Peyer's patch (tissue), 4 donors: Measurements from ENCODE around the gene TIMM8B. TPM values are rescaled to one million over a fixed set of nuclear protein-coding genes. Genes with fewer than 3 reads are reported as not detected.

Source experiments
- DNase-seq, 3 donors: peaks; one replicate each; pipeline ENCODE4 v3.0.0-alpha.2; 2017 to 2019
- H3K27ac ChIP-seq, 4 donors: fragments of 200-600 bp; sonication (generic); one replicate each; pipeline ENCODE4 v1.5.1; 2016 to 2019
- H3K27me3 ChIP-seq, 2 donors: fragments of 200-600 bp; sonication (generic); one replicate each; pipeline ENCODE4 v1.5.1; 2019
- H3K36me3 ChIP-seq, 3 donors: fragments of 200-600 bp; sonication (generic); one replicate each; pipeline ENCODE4 v1.5.1; 2016 to 2019
- H3K4me1 ChIP-seq, 4 donors: fragments of 200-600 bp; sonication (generic); one replicate each; pipeline ENCODE4 v1.5.1; 2016 to 2019
- H3K4me3 ChIP-seq, 4 donors: fragments of 200-600 bp; sonication (generic); 1 replicate in 3 of 4; 2 replicates in 1 of 4; pipeline ENCODE4 v1.5.1; 2016 to 2019; ENCODE audit warnings: mild to moderate bottlenecking in 1 of 4
- H3K9me3 ChIP-seq, 4 donors: fragments of 200-600 bp; sonication (generic); one replicate each; pipeline ENCODE4 v1.5.1; 2016 to 2019; ENCODE audit warnings: mild to moderate bottlenecking in 1 of 4
- POLR2A ChIP-seq, 2 donors: fragments of 450-650 bp; IDR thresholded peaks; one replicate each; pipeline ENCODE4 v1.5.1; 2017; ENCODE audit warnings: antibody characterized with exemption in 2 of 2, mild to moderate bottlenecking in 2 of 2, moderate library complexity in 2 of 2
- total RNA-seq, 4 donors: library from RNA; depleted of rRNA; stranded (reverse); fragments of >200 nt; gene quantifications; one replicate each; pipeline ENCODE4 v1.1.0, GENCODE V29; 2016
- TF ChIP-seq, protein P1 (sequence below), 6 experiments: fragments of 450-650 bp in 4 of 6; fragments of 200-600 bp in 2 of 6; sonication (generic) in 1 of 6; IDR thresholded peaks; one replicate each; pipeline ENCODE4 v1.5.1; 2017 to 2019; ENCODE audit warnings: antibody characterized with exemption in 6 of 6, mild to moderate bottlenecking in 3 of 6, moderate library complexity in 1 of 6

Gene TIMM8B
- total RNA-seq, 4 donors from 2014 or later, result 27.8 to 33.3 (median 29.8) TPM

DNA sequence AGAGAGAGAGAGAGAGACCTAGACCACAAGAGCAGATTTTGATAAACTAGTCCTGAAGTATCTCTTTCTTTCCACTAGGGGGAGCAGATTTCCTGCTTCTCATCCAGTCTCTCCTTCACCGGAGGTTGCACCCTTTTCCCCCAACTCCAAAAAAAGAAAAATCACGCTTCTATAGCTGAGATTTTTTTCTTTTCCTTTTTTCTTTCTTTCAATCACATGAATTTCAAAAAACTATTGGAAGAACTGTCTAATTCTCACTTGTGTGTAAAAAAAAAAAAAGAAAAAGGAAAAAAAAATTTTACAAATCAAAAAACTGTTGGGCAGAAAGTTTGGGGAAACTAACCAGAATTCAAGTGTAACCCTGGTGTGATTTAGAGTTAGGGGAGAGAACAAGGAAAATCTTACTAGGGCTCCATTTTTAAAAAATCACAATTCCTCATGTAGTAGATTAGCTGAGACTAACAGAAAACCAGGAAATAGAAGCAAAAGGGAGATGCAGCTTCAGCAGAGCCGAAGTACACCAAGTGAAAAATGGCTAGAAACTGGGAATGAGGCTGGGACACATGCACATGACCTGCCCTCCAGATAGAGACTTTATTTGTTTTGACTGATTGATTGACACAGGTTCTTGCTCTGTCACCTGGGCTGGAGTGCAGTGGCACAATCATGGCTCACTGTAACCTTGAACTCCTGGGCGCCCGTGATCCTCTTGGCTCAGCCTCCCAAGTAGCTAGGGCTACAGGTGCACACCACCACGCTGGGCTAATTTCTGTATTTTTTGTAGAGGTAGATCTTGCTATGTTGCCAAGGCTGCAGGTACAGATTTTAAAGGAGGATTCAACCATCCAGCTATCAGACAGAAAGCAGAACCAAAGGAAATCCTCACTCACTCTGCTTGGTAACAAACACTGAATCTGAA is 27.2 kb upstream of the TIMM8B start:
- Histone ChIP-seq H3K4me3 (no peak overlapping the region), H3K27ac (no peak overlapping the region), H3K9me3 (no peaks in the 10 kb centered on the region), H3K36me3 (no peaks in the 10 kb centered on the region), H3K27me3 (no peaks in the 10 kb centered on the region), H3K4me1 (no peaks in the 10 kb centered on the region)
- no peak for TF ChIP-seq POLR2A (IDR thresholded peaks at IDR 0.05)
- TF ChIP-seq, protein P1, sequence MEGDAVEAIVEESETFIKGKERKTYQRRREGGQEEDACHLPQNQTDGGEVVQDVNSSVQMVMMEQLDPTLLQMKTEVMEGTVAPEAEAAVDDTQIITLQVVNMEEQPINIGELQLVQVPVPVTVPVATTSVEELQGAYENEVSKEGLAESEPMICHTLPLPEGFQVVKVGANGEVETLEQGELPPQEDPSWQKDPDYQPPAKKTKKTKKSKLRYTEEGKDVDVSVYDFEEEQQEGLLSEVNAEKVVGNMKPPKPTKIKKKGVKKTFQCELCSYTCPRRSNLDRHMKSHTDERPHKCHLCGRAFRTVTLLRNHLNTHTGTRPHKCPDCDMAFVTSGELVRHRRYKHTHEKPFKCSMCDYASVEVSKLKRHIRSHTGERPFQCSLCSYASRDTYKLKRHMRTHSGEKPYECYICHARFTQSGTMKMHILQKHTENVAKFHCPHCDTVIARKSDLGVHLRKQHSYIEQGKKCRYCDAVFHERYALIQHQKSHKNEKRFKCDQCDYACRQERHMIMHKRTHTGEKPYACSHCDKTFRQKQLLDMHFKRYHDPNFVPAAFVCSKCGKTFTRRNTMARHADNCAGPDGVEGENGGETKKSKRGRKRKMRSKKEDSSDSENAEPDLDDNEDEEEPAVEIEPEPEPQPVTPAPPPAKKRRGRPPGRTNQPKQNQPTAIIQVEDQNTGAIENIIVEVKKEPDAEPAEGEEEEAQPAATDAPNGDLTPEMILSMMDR (IDR thresholded peaks at IDR 0.05), result peak; percentile 13 to 73 (median 70)
- DNase-seq, result no peak

DNA sequence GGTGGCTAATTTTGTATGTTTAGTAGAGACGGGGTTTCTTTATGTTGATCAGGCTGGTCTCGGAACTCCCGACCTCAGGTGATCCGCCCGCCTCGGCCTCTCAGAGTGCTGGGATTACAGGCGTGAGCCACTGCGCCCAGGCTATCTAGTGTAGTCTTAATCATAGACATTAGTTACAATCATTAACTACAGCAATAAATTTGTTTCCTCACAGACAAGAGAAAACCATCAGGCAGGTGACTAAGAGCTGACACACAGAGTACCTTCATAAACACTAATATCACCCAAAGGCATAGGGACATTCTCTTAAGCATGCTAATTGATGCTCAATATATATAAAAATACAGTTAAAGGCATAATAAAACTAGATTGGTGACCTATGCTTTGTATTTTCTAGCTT is 19.5 kb upstream of the TIMM8B start:
- TF ChIP-seq POLR2A (IDR thresholded peaks at IDR 0.05), result no peak
- TF ChIP-seq, protein P1 (IDR thresholded peaks at IDR 0.05), result no peak
- Histone ChIP-seq H3K27me3 (no peaks in the 10 kb centered on the region), H3K27ac (no peak overlapping the region), H3K4me3 (no peak overlapping the region), H3K4me1 (no peaks in the 10 kb centered on the region), H3K36me3 (no peaks in the 10 kb centered on the region), H3K9me3 (no peaks in the 10 kb centered on the region)
- no peak for DNase-seq

GRCh38 chr11:112103446-112103845 is 16.9 kb upstream of the TIMM8B start:
- no peaks in the 10 kb centered on the region for H3K4me1 ChIP-seq
- TF ChIP-seq, protein P1 (IDR thresholded peaks at IDR 0.05), result no peak
- no peak for TF ChIP-seq POLR2A (IDR thresholded peaks at IDR 0.05)
- DNase-seq, result no peak
- H3K9me3 ChIP-seq, result no peaks in the 10 kb centered on the region
- no peak overlapping the region for H3K4me3 ChIP-seq
- H3K27ac ChIP-seq, result no peak overlapping the region
- H3K36me3 ChIP-seq, result no peaks in the 10 kb centered on the region
- H3K27me3 ChIP-seq, result no peaks in the 10 kb centered on the region

GRCh38 chr11:112100462-112100861 is 13.9 kb upstream of the TIMM8B start:
- Histone ChIP-seq H3K4me3 (no peak overlapping the region), H3K9me3 (no peaks in the 10 kb centered on the region), H3K27ac (no peak overlapping the region), H3K27me3 (no peaks in the 10 kb centered on the region), H3K4me1 (no peaks in the 10 kb centered on the region), H3K36me3 (peaks cover 0 to 9% (median 0%) of the 10 kb centered on the region in 3 donors)
- TF ChIP-seq POLR2A (IDR thresholded peaks at IDR 0.05), result no peak
- TF ChIP-seq, protein P1 (IDR thresholded peaks at IDR 0.05), result no peak
- no peak for DNase-seq

GRCh38 chr11:112097734-112098528 is 11.4 kb upstream of the TIMM8B start:
- Histone ChIP-seq H3K36me3 (peaks cover 0 to 34% (median 0%) of the 10 kb centered on the region in 3 donors), H3K4me3 (no peak overlapping the region), H3K4me1 (no peaks in the 10 kb centered on the region), H3K27ac (no peak overlapping the region), H3K27me3 (no peaks in the 10 kb centered on the region), H3K9me3 (no peaks in the 10 kb centered on the region)
- no peak for DNase-seq
- TF ChIP-seq, protein P1 (IDR thresholded peaks at IDR 0.05), result no peak
- TF ChIP-seq POLR2A (IDR thresholded peaks at IDR 0.05), result no peak
